Islet of Langerhans (tissue), 1 donor: ENCODE data around the gene EMC6.

Source experiments
- FAIRE-seq: peaks from one replicate; lab custom pipeline; 2011; peaks lifted over from hg19 to GRCh38; lab: Jason Lieb, UNC

Gene EMC6

GRCh38 chr17:3712811-3713463 lies 44.3 kb downstream of the EMC6 start:
- no peak for FAIRE-seq

GRCh38 chr17:3715296-3715695 lies 46.7 kb downstream of the EMC6 start:
- FAIRE-seq = no peak

GRCh38 chr17:3718201-3718600 lies 49.6 kb downstream of the EMC6 start:
- FAIRE-seq = no peak

GRCh38 chr17:3719265-3719664 lies 50.7 kb downstream of the EMC6 start:
- FAIRE-seq = no peak
